A549 (cell line): ENCODE measurements around the gene NOBOX. TPM values are rescaled to one million over a fixed set of nuclear protein-coding genes. Genes with fewer than 3 reads are reported as not detected.

Source experiments
- ATAC-seq, 2 experiments: fragments of 200-7000 bp in 1 of 2; fragments of >200 bp in 1 of 2; cut with Nextera tagmentation in 1 of 2; cut with Tn5 transposase in 1 of 2; 3 replicates each; pipeline versions ENCODE4 v1.8.0 to v1.9.1; 2018 to 2020; ENCODE audit warnings: mild to moderate bottlenecking in 1 of 2, moderate library complexity in 1 of 2
- CTCF ChIA-PET: fragments of 300-600 bp; sonication (Branson Sonifier 250); formaldehyde crosslinking; extraction: SDS; loops from one replicate; lab custom pipeline; 2021; ENCODE audit warnings: antibody characterized with exemption, inconsistent platforms; lab: Yijun Ruan, JAX
- POLR2A ChIA-PET: fragments of 350-600 bp; formaldehyde crosslinking; extraction: SDS; loops from one replicate; lab custom pipeline; 2021; ENCODE audit warnings: antibody characterized with exemption, inconsistent platforms; lab: Yijun Ruan, JAX
- DNase-seq, 2 experiments: peaks; one replicate each; pipeline versions ENCODE4 v3.0.0 to v3.0.0-alpha.2; 2011 to 2016; ENCODE audit warnings: low read depth in 1 of 2, low spot score in 1 of 2
- FAIRE-seq: peaks from 2 replicates; lab custom pipeline; 2011; peaks lifted over from hg19 to GRCh38; lab: Jason Lieb, UNC
- H3K27ac ChIP-seq, 2 experiments: fragments of >200 bp; sonication (Bioruptor Twin); formaldehyde crosslinking; 3 replicates each; pipeline ENCODE4 v1.5.1; 2016 to 2017
- H3K4me1 ChIP-seq: fragments of >200 bp; sonication (Bioruptor Twin); formaldehyde crosslinking; 3 replicates; pipeline ENCODE4 v1.6.1; 2016
- H3K4me2 ChIP-seq: fragments of >200 bp; sonication (Bioruptor Twin); formaldehyde crosslinking; 3 replicates; pipeline ENCODE4 v1.6.1; 2016
- H3K4me3 ChIP-seq: fragments of >200 bp; sonication (Bioruptor Twin); formaldehyde crosslinking; 3 replicates; pipeline ENCODE4 v1.5.1; 2016
- H3K9me3 ChIP-seq: fragments of >200 bp; sonication (Bioruptor Twin); formaldehyde crosslinking; 3 replicates; pipeline ENCODE4 v1.6.1; 2016
- ATOH8 ChIP-seq: fragments of 250-450 bp; sonication (Bioruptor Pico); IDR thresholded peaks from 2 replicates; pipeline ENCODE4 v1.5.0; 2020; ENCODE audit warnings: low read depth, mild to moderate bottlenecking, moderate library complexity
- BCL3 ChIP-seq: fragments of >200 bp; sonication (Bioruptor Twin); formaldehyde crosslinking; IDR thresholded peaks from 3 replicates; pipeline ENCODE4 v1.6.1; 2016
- CHD2 ChIP-seq: fragments of 150-350 bp; IDR thresholded peaks from 2 replicates; pipeline ENCODE4 v1.6.1; 2014; ENCODE audit warnings: low read length; ENCODE audit not compliant: partially characterized antibody
- CTCF ChIP-seq: fragments of >200 bp; sonication (Bioruptor Twin); formaldehyde crosslinking; IDR thresholded peaks from 3 replicates; pipeline ENCODE4 v1.5.1; 2016
- EHMT2 ChIP-seq: fragments of 200-600 bp; sonication (generic); IDR thresholded peaks from 2 replicates; pipeline ENCODE4 v1.6.1; 2016; ENCODE audit warnings: antibody characterized with exemption, low read depth, mild to moderate bottlenecking, moderate library complexity
- ESRRA ChIP-seq: fragments of 150-350 bp; IDR thresholded peaks from 2 replicates; pipeline ENCODE4 v1.6.1; 2014; ENCODE audit warnings: mild to moderate bottlenecking, low read length, borderline replicate concordance
- FOSB ChIP-seq: fragments of 250-450 bp; sonication (Bioruptor Pico); IDR thresholded peaks from 2 replicates; pipeline ENCODE4 v1.5.0; 2020; ENCODE audit warnings: mild to moderate bottlenecking, moderate library complexity
- HDAC2 ChIP-seq: fragments of 200-600 bp; sonication (generic); IDR thresholded peaks from 2 replicates; pipeline ENCODE4 v1.6.1; 2016
- HEYL ChIP-seq: fragments of 250-450 bp; sonication (Bioruptor Pico); IDR thresholded peaks from 2 replicates; pipeline ENCODE4 v1.8.0; 2021; ENCODE audit warnings: mild to moderate bottlenecking, moderate library complexity
- HOXA7 ChIP-seq: fragments of 250-450 bp; sonication (Bioruptor Pico); IDR thresholded peaks from 2 replicates; pipeline ENCODE4 v1.5.0; 2020; ENCODE audit warnings: mild to moderate bottlenecking, moderate library complexity
- HOXB13 ChIP-seq: fragments of 250-450 bp; sonication (Bioruptor Pico); IDR thresholded peaks from 2 replicates; pipeline ENCODE4 v1.5.0; 2020; ENCODE audit warnings: low read depth, mild to moderate bottlenecking, moderate library complexity
- KDM1A ChIP-seq: fragments of 200-600 bp; sonication (generic); IDR thresholded peaks from 2 replicates; pipeline ENCODE4 v1.6.1; 2016; ENCODE audit warnings: low read depth, mild to moderate bottlenecking
- KDM5A ChIP-seq: fragments of 200-600 bp; sonication (generic); IDR thresholded peaks from 2 replicates; pipeline ENCODE4 v1.6.1; 2016; ENCODE audit warnings: antibody characterized with exemption, mild to moderate bottlenecking
- MAFK ChIP-seq: fragments of 450-650 bp; IDR thresholded peaks from 2 replicates; pipeline ENCODE4 v1.6.1; 2014; ENCODE audit not compliant: partially characterized antibody
- MYC ChIP-seq: IDR thresholded peaks from 2 replicates; pipeline ENCODE4 v1.6.1; 2012; ENCODE audit warnings: mild to moderate bottlenecking, inconsistent platforms, low read length, improper control_type of control experiment, borderline replicate concordance
- NFE2L2 ChIP-seq: fragments of 150-350 bp; conservative IDR thresholded peaks from 2 replicates; pipeline ENCODE4 v1.6.1; 2014; ENCODE audit warnings: low read length
- PBX3 ChIP-seq: IDR thresholded peaks from 2 replicates; pipeline ENCODE4 v1.6.1; 2012
- POLR2AphosphoS2 ChIP-seq: conservative IDR thresholded peaks from 2 replicates; pipeline ENCODE4 v1.6.1; 2012; ENCODE audit warnings: low read length, improper control_type of control experiment, inconsistent platforms
- RCOR1 ChIP-seq: fragments of 150-350 bp; IDR thresholded peaks from 2 replicates; pipeline ENCODE4 v1.6.1; 2014; ENCODE audit warnings: antibody characterized with exemption, low read length, low read depth
- SMC3 ChIP-seq: fragments of >200 bp; sonication (Bioruptor Twin); formaldehyde crosslinking; IDR thresholded peaks from 3 replicates; pipeline ENCODE4 v1.6.1; 2018; ENCODE audit warnings: inconsistent platforms
- SREBF2 ChIP-seq: fragments of 450-650 bp; IDR thresholded peaks from 2 replicates; pipeline ENCODE4 v1.6.1; 2014; ENCODE audit warnings: mild to moderate bottlenecking, moderate library complexity
- TFCP2L1 ChIP-seq: fragments of 250-450 bp; sonication (Bioruptor Pico); IDR thresholded peaks from 2 replicates; pipeline ENCODE4 v1.5.0; 2021; ENCODE audit warnings: mild to moderate bottlenecking
- USF2 ChIP-seq: fragments of 450-650 bp; IDR thresholded peaks from 2 replicates; pipeline ENCODE4 v1.6.1; 2014; ENCODE audit warnings: antibody characterized with exemption
- ZSCAN20 ChIP-seq: fragments of 250-450 bp; sonication (Bioruptor Pico); IDR thresholded peaks from 2 replicates; pipeline ENCODE4 v1.8.0; 2022; ENCODE audit warnings: mild to moderate bottlenecking, moderate library complexity
- WGBS: methylation state at CpG from one replicate; pipeline ENCODE4 v1.1.6; 2017; ENCODE audit errors: missing lambda C conversion rate; 5-methylcytosine and 5-hydroxymethylcytosine counted together
- polyA plus RNA-seq, 4 experiments: library from polyadenylated mRNA; depleted of rRNA in 3 of 4; stranded (reverse); fragments of >200 nt; fragmentation: RNase III in 1 of 4; extraction: RNeasy Plus Mini Kit Qiagen cat#74134 plus additional on column Dnase treatment in 1 of 4; gene quantifications; 2 replicates in 3 of 4; 3 replicates in 1 of 4; pipeline ENCODE4 v1.2.3, GENCODE V29; 2011 to 2017

Gene NOBOX
- polyA plus RNA-seq, 2 of the 4 experiments (the other 2 are of a cell fraction) = not detected

GRCh38 chr7:144399946-144400345 lies 3.5 kb downstream of the NOBOX start:
- Histone ChIP-seq H3K4me1 (no peaks in the 10 kb centered on the region), H3K4me3 (no peak overlapping the region), H3K9me3 (no peaks in the 10 kb centered on the region), H3K4me2 (no peak overlapping the region), H3K27ac (no peak overlapping the region)
- ChIA-PET CTCF (interaction anchor here (1.3 to 1.5 kb wide), 2 partner anchors 8 to 38 kb away, joined by 4 to 10 read pairs; no protein-coding TSS in a partner anchor), POLR2A (no interaction called here)
- DNase-seq (no peak), FAIRE-seq (no peak), ATAC-seq (peak in 1 of 2 experiments; percentile 26; a peak in 1 of 6 replicates)
- no peak for TF ChIP-seq ATOH8 (CRISPR knock-in tag)
- TF ChIP-seq TFCP2L1 = no peak
- TF ChIP-seq PBX3 = no peak
- WGBS = 53% methylated on average over 10 of the region's 11 CpGs

GRCh38 chr7:144398911-144399310 lies 4.6 kb downstream of the NOBOX start:
- WGBS = 90% methylated on average over 2 of the region's 6 CpGs
- Histone ChIP-seq H3K4me3 (no peak overlapping the region), H3K27ac (no peak overlapping the region), H3K4me2 (no peak overlapping the region), H3K4me1 (no peaks in the 10 kb centered on the region), H3K9me3 (no peaks in the 10 kb centered on the region)
- CTCF ChIA-PET = no interaction called here
- POLR2A ChIA-PET = no interaction called here
- ATAC-seq (no peak), FAIRE-seq (no peak), DNase-seq (no peak)
- TF ChIP-seq KDM5A = no peak
- no peak for TF ChIP-seq KDM1A
- no peak for TF ChIP-seq ZSCAN20
- no peak for TF ChIP-seq HOXB13 (CRISPR knock-in tag)
- TF ChIP-seq MYC = no peak
- TF ChIP-seq HEYL (CRISPR knock-in tag) = no peak
- TF ChIP-seq HOXA7 (CRISPR knock-in tag) = no peak

- ATAC-seq = no peak
- FAIRE-seq = no peak
- no peak for DNase-seq
- no peak overlapping the region for H3K27ac ChIP-seq
- no peak overlapping the region for H3K4me2 ChIP-seq
- 33% methylated on average over 9 of the region's 9 CpGs for WGBS
- ChIA-PET POLR2A (no interaction called here), CTCF (interaction anchor here (1.4 kb wide), 1 partner anchor 11 kb away, joined by 4 read pairs; no protein-coding TSS in a partner anchor)
- H3K4me1 ChIP-seq = no peaks in the 10 kb centered on the region
- H3K4me3 ChIP-seq = no peak overlapping the region
- no peaks in the 10 kb centered on the region for H3K9me3 ChIP-seq
- TF ChIP-seq MAFK (no peak), BCL3 (no peak), USF2 (no peak), RCOR1 (no peak), SMC3 (no peak), POLR2AphosphoS2 (no peak)
These were observed 5.2 kb downstream of the NOBOX start for GRCh38 chr7:144398291-144398690.

GRCh38 chr7:144397086-144397485 lies 6.4 kb downstream of the NOBOX start:
- Histone ChIP-seq H3K27ac (no peak overlapping the region), H3K9me3 (no peaks in the 10 kb centered on the region), H3K4me2 (no peak overlapping the region), H3K4me3 (no peak overlapping the region), H3K4me1 (no peaks in the 10 kb centered on the region)
- DNase-seq (no peak), ATAC-seq (no peak), FAIRE-seq (no peak)
- TF ChIP-seq CHD2 (no peak), EHMT2 (no peak), HDAC2 (no peak), ATOH8 (CRISPR knock-in tag) (no peak), SREBF2 (no peak), CTCF (no peak), NFE2L2 (no peak), BCL3 (no peak), FOSB (CRISPR knock-in tag) (no peak), SMC3 (no peak), KDM5A (no peak), ESRRA (no peak)
- WGBS = 6% methylated on average over 4 of the region's 4 CpGs
- POLR2A ChIA-PET = no interaction called here
- CTCF ChIA-PET = interaction anchor here (1.4 kb wide), 1 partner anchor 10 kb away, joined by 4 read pairs; no protein-coding TSS in a partner anchor
